Aorta (tissue), 5 donors: Measurements from ENCODE around the gene PCGF3. TPM values are rescaled to one million over a fixed set of nuclear protein-coding genes. Genes with fewer than 3 reads are reported as not detected.

ENCODE experiments used
- ATAC-seq: fragments of 200-7000 bp; cut with Tn5 transposase; one replicate; pipeline ENCODE4 v1.9.1; 2022; ENCODE audit warnings: moderate library complexity; ENCODE audit not compliant: low FRiP score
- DNase-seq, 2 donors: peaks; one replicate each; pipeline ENCODE4 v3.0.0-alpha.2; 2020
- H3K27ac ChIP-seq, 2 donors: one replicate each; pipeline ENCODE4 v1.5.1; 2013; ENCODE audit warnings: low read length in 2 of 2, mild to moderate bottlenecking in 2 of 2, moderate library complexity in 2 of 2, control low read depth in 1 of 2, inconsistent platforms in 1 of 2, low read depth in 1 of 2
- H3K27me3 ChIP-seq, 2 donors: one replicate each; pipeline ENCODE4 v1.6.1; 2013; ENCODE audit warnings: control low read depth in 1 of 2, low read length in 1 of 2, mild to moderate bottlenecking in 1 of 2, moderate library complexity in 1 of 2; ENCODE audit not compliant: insufficient read depth in 2 of 2, control insufficient read depth in 1 of 2
- H3K36me3 ChIP-seq, 2 donors: one replicate each; pipeline ENCODE4 v1.6.1; 2013; ENCODE audit warnings: control low read depth in 1 of 2, low read length in 1 of 2, mild to moderate bottlenecking in 1 of 2; ENCODE audit not compliant: insufficient read depth in 2 of 2, control insufficient read depth in 1 of 2
- H3K4me1 ChIP-seq, 2 donors: one replicate each; pipeline ENCODE4 v1.6.1; 2013; ENCODE audit warnings: low read length in 2 of 2, control low read depth in 1 of 2, mild to moderate bottlenecking in 1 of 2, moderate library complexity in 1 of 2; ENCODE audit not compliant: insufficient read depth in 2 of 2, control insufficient read depth in 1 of 2
- H3K4me3 ChIP-seq, 2 donors: one replicate each; pipeline ENCODE4 v1.5.1; 2013; ENCODE audit warnings: low read length in 2 of 2, control low read depth in 1 of 2, mild to moderate bottlenecking in 1 of 2
- H3K9me3 ChIP-seq: one replicate; pipeline ENCODE4 v1.6.1; 2013; ENCODE audit warnings: mild to moderate bottlenecking, low read length; ENCODE audit not compliant: control insufficient read depth
- WGBS, 2 donors: extraction: QIAGEN DNeasy Blood & Tissue Kit; methylation state at CpG; one replicate each; pipeline ENCODE4 v1.1.7; 2013; 5-methylcytosine and 5-hydroxymethylcytosine counted together
- intact Hi-C, 2 donors: fragments of 100-400 bp; cut with DNase I; formaldehyde crosslinking; loops; one replicate each; pipeline versions ENCODE4 v1.14.2 to v1.15.0; 2022
- polyA plus RNA-seq, 2 donors: library from polyadenylated mRNA; stranded (reverse); fragments of 200-250 nt; gene quantifications; one replicate each; pipeline ENCODE4 v1.2.3, GENCODE V29; 2013
- total RNA-seq, 2 donors: library from RNA; stranded (reverse); fragmentation: NEBNext Ultra II Directional; extraction: Animal tissue kit (Norgen Biotek cat#: 25700); gene quantifications; one replicate each; pipeline ENCODE4 v1.2.1, GENCODE V29; 2021
- donor health status: healthy with polysubstance abuse.
- donor health status: Bipolar disorder and iron deficiency.
- donor health status: DM: no; HTN: no; CAD: no.
- donor health status: DM: no; HTN: no; CAD: no.
- donor health status: DM: yes; HTN: yes; CAD: no.

Gene PCGF3
- total and polyA plus RNA-seq, 4 donors: 17.7 to 59.4 (median 37.0) TPM

DNA sequence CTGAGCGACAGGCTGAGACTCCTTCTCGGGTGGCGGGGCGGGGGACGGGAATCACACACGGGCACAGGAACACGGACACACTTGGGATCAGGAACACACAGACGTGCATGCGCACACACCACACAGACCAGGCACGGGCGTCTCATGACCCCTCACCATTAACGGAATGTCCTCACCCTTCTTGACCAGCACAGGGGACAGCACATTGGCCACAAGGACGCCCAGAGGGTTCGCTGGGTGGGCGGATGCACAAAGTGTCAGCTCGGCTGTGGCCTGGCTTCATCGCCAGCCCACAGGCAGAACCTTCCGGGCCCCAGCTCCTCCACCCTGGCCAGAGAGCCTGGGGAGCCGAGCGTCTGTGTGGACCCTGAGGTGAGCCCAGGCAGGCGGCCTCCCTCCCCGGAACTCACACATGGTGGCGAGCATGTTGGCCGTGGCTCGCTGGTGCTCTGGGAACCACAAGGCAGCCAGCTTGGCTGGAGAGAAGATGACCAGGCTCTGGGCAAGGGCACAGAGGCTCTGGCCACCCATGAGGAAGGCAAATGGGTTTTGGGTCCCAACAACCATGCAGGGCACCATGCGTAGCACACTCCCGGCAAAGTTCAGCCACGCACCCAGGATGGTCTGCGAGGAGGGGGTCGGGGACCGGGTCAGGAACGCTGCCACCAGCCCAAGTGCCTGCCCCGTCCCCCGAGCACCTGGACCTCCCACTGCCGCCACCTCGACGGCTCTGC, 19.8 kb upstream of the PCGF3 start:
- Histone ChIP-seq H3K27ac (no peak overlapping the region), H3K4me3 (no peak overlapping the region), H3K4me1 (no peaks in the 10 kb centered on the region), H3K36me3 (no peaks in the 10 kb centered on the region), H3K27me3 (no peaks in the 10 kb centered on the region), H3K9me3 (no peaks in the 10 kb centered on the region)
- intact Hi-C loops: no loop called here
- ATAC-seq: no peak
- peak in 1 of 2 donors; percentile 46 for DNase-seq
- 93 to 94% methylated on average over 33 to 37 of the region's 37 CpGs for WGBS, 2 donors

GRCh38 chr4:686413-687040, 19.1 kb upstream of the PCGF3 start:
- no peaks in the 10 kb centered on the region for H3K36me3 ChIP-seq
- DNase-seq (peak; percentile 53 to 77), ATAC-seq (no peak)
- no peaks in the 10 kb centered on the region for H3K4me1 ChIP-seq
- H3K27me3 ChIP-seq: no peaks in the 10 kb centered on the region
- intact Hi-C loops: no loop called here
- no peaks in the 10 kb centered on the region for H3K9me3 ChIP-seq
- no peak overlapping the region for H3K27ac ChIP-seq
- WGBS, 2 donors: 94% methylated on average over 27 to 31 of the region's 31 CpGs
- H3K4me3 ChIP-seq: no peak overlapping the region

DNA sequence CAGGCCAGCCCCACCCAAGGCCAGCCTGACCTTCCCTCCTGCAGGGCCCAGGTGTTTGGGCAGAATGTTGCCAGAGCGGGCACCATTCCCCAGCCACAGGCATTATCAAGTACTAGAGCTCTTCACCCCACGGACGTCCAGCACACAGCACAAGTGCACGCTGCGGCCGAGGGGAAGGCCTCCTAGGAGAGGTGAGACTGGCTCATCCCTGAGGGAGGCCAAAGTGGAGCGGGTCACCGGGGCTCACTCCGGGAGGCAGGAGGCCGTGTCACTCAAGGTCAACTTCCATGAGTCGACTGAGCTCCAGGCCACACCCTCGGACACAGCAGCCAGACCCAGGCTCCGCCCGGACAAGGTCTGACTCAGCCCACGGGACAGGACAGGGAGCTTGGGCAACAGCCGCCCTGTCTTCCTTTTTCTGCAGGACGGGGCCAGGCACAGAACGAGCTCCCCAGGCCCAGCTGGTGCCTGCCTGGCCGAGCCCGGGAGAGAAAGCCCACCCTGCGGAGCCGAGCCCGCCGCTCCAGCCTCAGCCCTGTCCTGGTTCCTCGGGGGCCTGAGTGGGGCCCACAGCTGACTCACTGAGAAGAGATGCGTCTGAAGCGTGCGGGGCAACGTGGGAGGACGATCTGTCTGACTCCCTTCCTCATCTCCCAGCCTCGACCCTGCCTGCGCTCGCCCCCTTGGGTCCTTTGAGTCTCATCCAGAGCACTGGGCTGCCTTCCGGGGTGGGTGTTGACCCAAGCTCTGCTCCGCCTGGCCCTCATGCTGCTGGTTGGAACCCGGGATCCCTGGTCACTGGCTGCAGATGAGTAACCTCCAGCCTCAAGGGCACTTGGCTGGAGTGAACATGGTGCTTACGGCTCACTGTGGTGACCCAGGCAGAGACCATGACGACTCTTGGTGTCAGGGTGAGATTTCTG, 18.3 kb upstream of the PCGF3 start:
- intact Hi-C loops: no loop called here
- WGBS, 2 donors: 82 to 84% methylated on average over 34 to 38 of the region's 38 CpGs
- Histone ChIP-seq H3K27ac (no peak overlapping the region), H3K9me3 (no peaks in the 10 kb centered on the region), H3K36me3 (no peaks in the 10 kb centered on the region), H3K4me1 (no peaks in the 10 kb centered on the region), H3K27me3 (no peaks in the 10 kb centered on the region), H3K4me3 (no peak overlapping the region)
- ATAC-seq (peak; percentile 78), DNase-seq (peak; percentile 93 to 95)

DNA sequence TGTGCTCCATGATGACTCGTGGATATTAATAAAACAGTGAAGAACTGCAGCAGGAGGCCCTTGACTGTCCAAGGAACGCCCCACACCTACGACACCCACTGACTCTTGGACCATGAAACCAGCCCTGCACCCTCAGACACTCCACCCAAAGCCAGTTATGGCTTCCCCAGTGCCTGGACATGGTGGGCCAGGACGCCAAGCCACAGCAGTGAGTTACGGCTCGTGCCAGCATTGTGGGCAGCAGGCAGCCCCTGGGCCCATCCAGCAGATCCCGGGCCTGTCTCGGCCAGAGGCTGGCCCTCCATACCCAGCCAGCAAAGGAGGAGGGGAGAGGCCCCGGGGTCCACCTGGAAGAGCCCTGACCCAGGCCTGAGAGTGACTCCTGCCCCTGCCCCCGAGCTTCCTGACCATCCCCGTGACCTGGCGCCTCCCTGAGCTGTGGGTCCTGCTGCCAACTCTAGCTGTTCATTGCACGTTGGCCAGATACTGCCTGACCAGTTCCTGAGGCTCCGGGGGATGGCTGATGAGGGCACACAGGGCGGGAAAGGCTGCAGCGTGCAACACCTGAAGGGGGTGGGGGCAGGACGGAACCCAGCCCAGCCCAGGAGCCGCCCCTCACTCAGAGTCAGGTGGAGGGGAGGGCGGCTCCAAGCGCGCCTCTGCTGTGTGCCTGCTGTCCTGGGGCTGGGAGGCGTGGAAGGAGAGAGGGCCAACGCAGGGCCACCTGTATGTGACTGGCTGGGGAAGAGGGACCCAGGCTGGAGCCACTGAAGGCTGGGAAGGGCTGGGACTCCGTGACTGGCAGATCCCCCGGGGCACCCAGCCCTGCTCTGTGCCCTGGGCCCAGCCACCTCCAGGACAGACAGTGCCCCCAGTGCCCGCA, 17.4 kb upstream of the PCGF3 start:
- Histone ChIP-seq H3K27ac (no peak overlapping the region), H3K9me3 (no peaks in the 10 kb centered on the region), H3K36me3 (no peaks in the 10 kb centered on the region), H3K4me1 (no peaks in the 10 kb centered on the region), H3K4me3 (peak overlapping the region; percentile 9 to 30), H3K27me3 (no peaks in the 10 kb centered on the region)
- ATAC-seq: peak; percentile 4
- 75 to 81% methylated on average over 24 to 26 of the region's 26 CpGs for WGBS, 2 donors
- DNase-seq: peak in 1 of 2 donors; percentile 63
- intact Hi-C loops: no loop called here

DNA sequence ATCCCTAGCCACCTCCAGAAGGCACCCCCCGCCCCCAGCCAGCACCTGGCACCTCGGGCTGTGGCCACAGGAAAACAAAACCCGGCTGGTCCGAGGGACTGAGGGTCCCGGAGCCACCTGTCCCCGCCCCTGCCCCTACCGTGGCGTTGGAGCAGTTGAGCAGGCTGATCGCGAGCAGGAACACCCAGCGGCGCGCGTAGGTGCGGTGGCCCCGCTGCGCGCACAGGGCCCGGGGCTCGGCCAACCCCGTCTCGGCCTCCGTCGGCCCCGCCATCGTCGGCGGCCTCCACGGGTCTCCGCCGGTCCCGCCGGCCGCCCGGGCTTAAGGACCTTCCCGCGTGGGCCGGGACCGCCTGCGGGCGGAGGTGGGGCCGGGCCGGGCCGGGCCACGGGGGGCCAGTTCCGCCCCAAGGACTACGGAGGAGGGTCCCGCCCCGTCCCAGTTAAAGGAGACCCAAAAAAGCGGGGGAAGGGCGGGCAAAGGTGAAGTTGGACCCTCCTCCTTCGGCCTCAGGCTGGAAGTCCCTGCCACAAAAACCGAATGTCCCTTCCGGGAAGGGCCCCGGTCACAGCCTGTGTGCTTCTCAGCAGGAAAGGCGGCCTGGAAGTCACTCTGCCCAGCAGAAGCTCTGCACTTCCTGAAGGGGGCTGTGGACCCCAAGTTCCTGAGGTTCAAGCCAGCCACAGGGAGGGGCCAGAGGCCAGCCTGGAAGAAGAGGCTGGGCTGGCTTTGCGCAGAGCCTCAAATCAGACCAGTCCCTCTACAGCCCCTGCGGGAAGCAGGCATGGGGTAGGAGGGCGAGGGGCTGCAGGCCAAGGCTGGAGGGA, 16.6 kb upstream of the PCGF3 start, which contains the start of gene SLC49A3:
Gene SLC49A3 (minus strand): TSS at position 298 of the 828 bp plus-strand sequence. CDS start 24 bp downstream, at position 274.
- intact Hi-C loops: no loop called here
- 6 to 8% methylated on average over 54 to 59 of the region's 59 CpGs for WGBS, 2 donors
- no peaks in the 10 kb centered on the region for H3K9me3 ChIP-seq
- H3K4me1 ChIP-seq: no peaks in the 10 kb centered on the region
- H3K27me3 ChIP-seq: no peaks in the 10 kb centered on the region
- peak; percentile 8 for ATAC-seq
- H3K4me3 ChIP-seq: peak within 1 kb of the TSS; percentile 9 to 30
- DNase-seq: peak; percentile 70 to 77
- H3K36me3 ChIP-seq: no peaks in the 10 kb centered on the region
- peak within 1 kb of the TSS in 1 of 2 donors; percentile 29 for H3K27ac ChIP-seq

- Histone ChIP-seq H3K36me3 (no peaks in the 10 kb centered on the region), H3K27ac (no peak overlapping the region), H3K9me3 (no peaks in the 10 kb centered on the region), H3K27me3 (no peaks in the 10 kb centered on the region), H3K4me3 (no peak overlapping the region), H3K4me1 (no peaks in the 10 kb centered on the region)
- DNase-seq: no peak
- intact Hi-C loops: no loop called here
- no peak for ATAC-seq
- WGBS, 2 donors: 92 to 93% methylated on average over 8 of the region's 8 CpGs
Observed at GRCh38 chr4:689723-690122, 15.9 kb upstream of the PCGF3 start.

- DNase-seq (no peak), ATAC-seq (no peak)
- H3K36me3 ChIP-seq: no peaks in the 10 kb centered on the region
- 78 to 82% methylated on average over 32 of the region's 32 CpGs for WGBS, 2 donors
- no peak overlapping the region for H3K4me3 ChIP-seq
- intact Hi-C loops: no loop called here
- H3K27me3 ChIP-seq: no peaks in the 10 kb centered on the region
- no peak overlapping the region for H3K27ac ChIP-seq
- H3K4me1 ChIP-seq: no peaks in the 10 kb centered on the region
- no peaks in the 10 kb centered on the region for H3K9me3 ChIP-seq
Observed at GRCh38 chr4:692771-693554, 12.7 kb upstream of the PCGF3 start.
